GM12872 (cell line): ENCODE measurements around the gene BTBD3.

ENCODE experiments used
- TF ChIP-seq, protein P1 (sequence below): IDR thresholded peaks from 3 replicates; pipeline ENCODE4 v1.5.1; 2011; ENCODE audit warnings: low read depth, mild to moderate bottlenecking, low read length, moderate library complexity; ENCODE audit not compliant: insufficient read depth

Gene BTBD3

DNA sequence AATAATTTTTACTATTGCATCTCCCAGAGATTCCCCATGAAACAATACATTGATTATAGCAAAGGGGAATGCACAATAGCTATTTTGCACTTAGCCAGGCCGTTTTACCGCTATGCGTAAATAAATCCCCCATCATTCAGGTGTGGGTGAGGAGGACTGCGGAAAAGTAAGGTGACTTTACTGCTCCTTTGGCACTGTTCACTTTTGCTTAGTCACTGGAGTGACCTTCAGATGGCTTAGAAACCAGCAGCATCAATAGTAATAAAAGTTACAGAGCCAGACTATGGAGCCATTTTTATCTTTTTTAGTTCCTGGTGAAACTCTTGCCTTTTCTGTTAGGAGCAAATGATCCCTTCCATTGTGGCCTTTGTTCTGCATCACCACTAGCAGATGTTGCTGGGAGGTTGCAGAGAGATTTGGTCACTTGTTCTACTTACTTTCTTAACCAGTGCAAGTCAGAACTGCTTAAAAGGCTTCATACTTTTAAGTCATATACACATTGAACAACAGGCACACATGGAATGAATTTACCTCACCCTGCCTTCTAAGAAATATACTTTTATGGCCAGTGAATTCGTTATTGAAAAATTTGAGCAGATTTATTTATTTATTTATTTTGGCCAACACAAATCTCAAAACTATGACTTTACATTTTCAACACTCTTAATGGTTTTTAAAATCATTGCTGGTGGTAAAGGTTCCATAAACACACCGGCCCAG, 12.1 kb upstream of the BTBD3 start:
- TF ChIP-seq, protein P1, sequence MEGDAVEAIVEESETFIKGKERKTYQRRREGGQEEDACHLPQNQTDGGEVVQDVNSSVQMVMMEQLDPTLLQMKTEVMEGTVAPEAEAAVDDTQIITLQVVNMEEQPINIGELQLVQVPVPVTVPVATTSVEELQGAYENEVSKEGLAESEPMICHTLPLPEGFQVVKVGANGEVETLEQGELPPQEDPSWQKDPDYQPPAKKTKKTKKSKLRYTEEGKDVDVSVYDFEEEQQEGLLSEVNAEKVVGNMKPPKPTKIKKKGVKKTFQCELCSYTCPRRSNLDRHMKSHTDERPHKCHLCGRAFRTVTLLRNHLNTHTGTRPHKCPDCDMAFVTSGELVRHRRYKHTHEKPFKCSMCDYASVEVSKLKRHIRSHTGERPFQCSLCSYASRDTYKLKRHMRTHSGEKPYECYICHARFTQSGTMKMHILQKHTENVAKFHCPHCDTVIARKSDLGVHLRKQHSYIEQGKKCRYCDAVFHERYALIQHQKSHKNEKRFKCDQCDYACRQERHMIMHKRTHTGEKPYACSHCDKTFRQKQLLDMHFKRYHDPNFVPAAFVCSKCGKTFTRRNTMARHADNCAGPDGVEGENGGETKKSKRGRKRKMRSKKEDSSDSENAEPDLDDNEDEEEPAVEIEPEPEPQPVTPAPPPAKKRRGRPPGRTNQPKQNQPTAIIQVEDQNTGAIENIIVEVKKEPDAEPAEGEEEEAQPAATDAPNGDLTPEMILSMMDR: no peak

- TF ChIP-seq, protein P1: no peak
These were observed 10.8 kb upstream of the BTBD3 start for GRCh38 chr20:11906626-11907480.

GRCh38 chr20:11907621-11908020, 10.1 kb upstream of the BTBD3 start:
- TF ChIP-seq, protein P1: no peak

- TF ChIP-seq, protein P1: peak; percentile 62
These were observed 5.6 kb upstream of the BTBD3 start for GRCh38 chr20:11912013-11912658.

GRCh38 chr20:11912659-11913415, 4.9 kb upstream of the BTBD3 start:
- TF ChIP-seq, protein P1: no peak

GRCh38 chr20:11918391-11918845, 725 bp downstream of the BTBD3 start:
- TF ChIP-seq, protein P1: no peak
